ENCODE data around the gene SLN. TPM values are rescaled to one million over a fixed set of nuclear protein-coding genes. Genes with fewer than 3 reads are reported as not detected.

The SLN gene
- total RNA-seq, 1 donor from 2014 or later, result 19.0 TPM

DNA sequence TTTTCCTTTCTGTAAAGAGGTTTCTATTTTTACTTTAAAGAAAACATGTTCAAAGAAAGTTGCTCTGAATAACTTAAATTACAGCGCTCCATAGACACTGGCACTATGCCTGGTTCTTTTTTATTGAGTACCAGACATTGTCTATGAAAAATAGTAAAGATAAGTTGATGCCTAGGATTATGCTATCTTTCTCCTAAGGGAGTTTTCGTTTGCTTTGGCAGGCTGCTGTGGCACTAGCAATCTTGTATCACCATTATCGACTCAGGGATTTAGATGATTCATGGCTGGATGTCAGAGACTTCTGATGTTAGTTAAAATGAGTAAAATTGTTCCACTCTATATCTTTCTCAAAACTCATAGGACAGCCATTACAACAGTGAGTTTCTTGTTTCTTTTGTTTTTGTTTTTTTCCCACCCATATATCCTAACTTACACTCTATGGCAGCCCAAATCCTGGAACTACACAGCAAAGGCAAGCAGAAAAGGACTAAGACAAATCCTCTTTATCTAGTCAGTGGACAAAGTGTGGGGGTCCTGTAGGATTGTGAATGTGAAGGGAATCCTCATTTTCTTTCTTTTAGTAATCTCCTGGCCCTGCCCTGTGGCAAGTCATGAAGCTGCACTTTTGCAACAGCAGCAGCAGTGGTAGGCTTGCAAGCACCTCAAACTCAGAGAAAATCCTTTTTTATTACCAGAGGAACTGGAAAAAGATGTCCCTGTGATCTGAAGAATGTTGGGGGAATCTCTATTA, 20.7 kb downstream of the SLN start:
- intact Hi-C loops (cut with DNase I), result loop anchor here (5.0 kb wide), 1 partner anchor 124 kb away; the partner anchor contains the start of gene ALKBH8
- DNase-seq (ENCODE audit: low spot score), result no peak

- no peak for DNase-seq (ENCODE audit: low spot score)
- intact Hi-C loops (cut with DNase I), result loop anchor here (5.0 kb wide), 2 partner anchors 112 to 122 kb away; partner anchors contain the start of gene ALKBH8
These were observed 22.3 kb downstream of the SLN start for GRCh38 chr11:107689317-107690202.

DNA sequence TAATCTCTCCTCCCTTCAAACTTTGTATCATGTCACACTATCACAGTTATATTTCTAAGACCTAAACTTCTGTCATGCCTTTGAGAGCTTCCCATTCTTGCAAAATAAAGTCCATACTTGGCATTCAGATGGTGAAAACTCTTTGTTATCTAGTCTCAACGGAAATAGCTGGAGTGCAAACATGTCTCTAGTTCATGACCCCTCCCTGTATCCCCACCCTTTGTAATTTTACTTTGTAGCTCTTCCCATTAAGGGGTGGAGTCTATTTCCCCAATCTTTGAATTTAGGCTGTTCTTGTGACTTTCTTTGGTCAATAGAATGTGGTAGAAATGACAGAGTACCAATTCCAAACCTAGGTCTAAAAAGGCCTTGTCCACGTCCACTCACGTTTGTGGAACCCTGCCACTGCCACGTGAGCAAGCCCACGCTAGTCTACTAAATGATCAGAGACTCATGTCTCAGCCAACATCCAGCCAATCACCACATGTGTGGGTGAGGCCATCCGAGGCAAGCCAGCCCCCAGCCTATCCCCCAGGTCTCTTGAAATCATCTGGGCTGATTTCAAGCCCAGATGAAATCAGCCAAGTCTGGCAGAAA, 23.4 kb downstream of the SLN start:
- no peak for DNase-seq (ENCODE audit: low spot score)
- intact Hi-C loops (cut with DNase I), result loop anchor here (5.0 kb wide), 1 partner anchor 111 kb away; no protein-coding TSS in a partner anchor

DNA sequence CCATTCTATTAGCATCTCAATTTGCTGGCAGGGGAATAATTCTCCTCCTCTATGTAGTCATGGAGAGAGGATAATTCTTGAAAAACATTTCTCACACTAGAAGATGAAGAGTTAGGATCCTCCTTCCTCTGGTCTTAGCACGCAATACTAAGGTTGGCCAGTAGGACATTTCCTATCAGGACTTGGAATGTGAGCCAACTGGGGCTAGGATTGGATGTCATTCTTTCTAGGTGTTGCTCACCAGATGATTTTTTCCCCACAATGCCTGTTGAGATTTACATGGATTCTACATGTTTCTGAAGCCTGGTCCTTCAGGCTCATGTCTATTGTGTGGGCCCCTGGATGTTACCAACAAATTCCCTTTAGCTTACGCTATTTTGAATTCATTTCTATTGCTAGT, 28.0 kb downstream of the SLN start:
- intact Hi-C loops (cut with DNase I), result no loop called here

GRCh38 chr11:107683061-107683460, 28.8 kb downstream of the SLN start:
- intact Hi-C loops (cut with DNase I), result no loop called here
- no peak for DNase-seq (ENCODE audit: low spot score)

More for the DNA sequence above, 28.0 kb downstream of the SLN start:
- no peak for DNase-seq (ENCODE audit: low spot score)

DNA sequence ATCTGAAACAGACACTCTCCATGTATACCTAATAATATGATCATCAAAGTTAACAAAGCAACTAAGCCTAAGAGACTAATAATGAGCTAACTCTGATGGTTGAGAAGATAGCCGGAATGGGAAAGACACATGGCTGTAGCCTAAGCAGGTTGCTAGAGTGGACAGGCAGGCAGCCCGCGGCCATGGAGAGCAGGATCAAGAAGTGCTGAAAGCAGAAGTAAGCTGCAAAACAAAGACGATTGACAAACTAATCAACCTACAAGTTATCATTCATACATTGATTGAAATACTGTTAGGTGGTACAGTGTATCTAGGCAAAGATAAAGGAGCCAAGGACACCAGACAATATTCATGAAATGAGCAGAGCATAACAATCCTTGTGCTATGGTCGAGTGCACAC, 29.3 kb downstream of the SLN start:
- intact Hi-C loops (cut with DNase I), result no loop called here
- DNase-seq (ENCODE audit: low spot score), result no peak

GRCh38 chr11:107682171-107682570, 29.7 kb downstream of the SLN start:
- DNase-seq (ENCODE audit: low spot score), result no peak

DNA sequence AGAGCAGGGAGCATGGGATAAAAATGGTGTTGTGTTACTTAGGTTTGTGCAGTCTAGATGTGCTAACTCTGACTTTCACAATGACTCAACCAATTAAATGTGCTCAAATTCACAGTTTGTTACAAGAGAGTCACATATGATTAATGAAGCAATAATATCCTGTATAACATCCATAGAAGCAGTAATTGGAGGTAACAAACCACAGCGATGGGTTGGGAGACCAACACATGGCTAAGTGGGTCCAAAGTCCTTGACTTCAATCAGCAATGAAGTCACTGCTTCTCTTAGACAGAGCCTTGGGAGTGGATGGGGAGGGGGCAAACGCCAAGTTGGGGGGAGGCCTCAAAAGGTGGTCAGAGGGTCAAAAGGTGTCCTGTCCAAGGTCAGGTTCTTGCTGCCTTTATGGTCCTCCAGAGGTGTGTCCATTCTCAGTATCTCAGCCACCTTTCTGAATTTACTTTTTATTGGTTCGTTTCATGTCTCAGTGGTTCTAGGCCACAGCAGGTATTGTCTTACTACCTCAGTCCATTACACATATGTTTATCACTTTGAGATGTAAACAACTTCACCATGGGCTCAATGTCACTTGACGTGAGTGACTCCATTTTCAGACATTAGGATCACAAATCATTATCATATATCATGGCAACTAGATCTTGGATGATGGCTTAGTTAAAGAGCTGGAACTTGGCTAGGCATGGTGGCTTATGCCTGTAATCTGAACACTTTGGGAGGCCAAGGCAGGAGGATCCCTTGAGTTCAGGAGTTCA, 32.4 kb downstream of the SLN start:
- intact Hi-C loops (cut with DNase I), result no loop called here
- DNase-seq (ENCODE audit: low spot score), result no peak

More at GRCh38 chr11:107682171-107682570, 29.7 kb downstream of the SLN start:
- intact Hi-C loops (cut with DNase I), result no loop called here

- intact Hi-C loops (cut with DNase I), result no loop called here
- DNase-seq (ENCODE audit: low spot score), result no peak
These were observed 33.3 kb downstream of the SLN start for GRCh38 chr11:107678632-107678971.

GRCh38 chr11:107677924-107678631, 33.8 kb downstream of the SLN start:
- intact Hi-C loops (cut with DNase I), result no loop called here
- no peak for DNase-seq (ENCODE audit: low spot score)

- intact Hi-C loops (cut with DNase I), result no loop called here
- no peak for DNase-seq (ENCODE audit: low spot score)
These were observed 35.4 kb downstream of the SLN start for GRCh38 chr11:107676336-107677057.

DNA sequence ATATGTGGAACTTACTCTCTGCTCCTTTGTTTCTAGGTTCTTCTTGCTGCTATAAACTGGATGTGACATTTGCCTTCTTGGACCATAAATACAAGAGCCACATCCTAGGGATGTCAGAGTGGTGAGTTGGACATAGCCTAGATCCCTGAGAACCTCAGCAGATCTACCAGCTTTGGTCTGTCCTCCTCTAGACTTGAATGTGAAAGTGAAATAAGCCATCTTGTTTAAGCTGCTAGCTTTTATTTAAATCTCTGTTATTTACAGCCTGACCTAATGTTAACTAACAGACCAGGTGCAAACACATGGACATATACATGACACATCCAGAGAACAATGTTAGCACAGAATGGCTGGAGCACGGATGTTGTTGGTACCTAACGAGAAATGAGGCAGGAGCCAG, 36.0 kb downstream of the SLN start:
- no peak for DNase-seq (ENCODE audit: low spot score)
- intact Hi-C loops (cut with DNase I), result no loop called here

- no peak for DNase-seq (ENCODE audit: low spot score)
- intact Hi-C loops (cut with DNase I), result no loop called here
These were observed 41.8 kb downstream of the SLN start for GRCh38 chr11:107669893-107670601.

GRCh38 chr11:107669191-107669740, 42.6 kb downstream of the SLN start:
- intact Hi-C loops (cut with DNase I), result no loop called here
- no peak for DNase-seq (ENCODE audit: low spot score)

GRCh38 chr11:107666911-107667613, 44.8 kb downstream of the SLN start:
- DNase-seq (ENCODE audit: low spot score), result no peak
- intact Hi-C loops (cut with DNase I), result no loop called here

GRCh38 chr11:107665018-107665417, 46.8 kb downstream of the SLN start:
- DNase-seq (ENCODE audit: low spot score), result no peak
- intact Hi-C loops (cut with DNase I), result no loop called here

GRCh38 chr11:107661656-107662055, 50.2 kb downstream of the SLN start:
- no peak for DNase-seq (ENCODE audit: low spot score)
- intact Hi-C loops (cut with DNase I), result no loop called here
